ENCODE results near the gene GALNTL6. TPM values are rescaled to one million over a fixed set of nuclear protein-coding genes. Genes with fewer than 3 reads are reported as not detected.

The GALNTL6 gene
- total and polyA plus RNA-seq, 2 donors (not counting 1 experiment from before 2014, with no cell fraction given) = 0.99 to 1.1 TPM

DNA sequence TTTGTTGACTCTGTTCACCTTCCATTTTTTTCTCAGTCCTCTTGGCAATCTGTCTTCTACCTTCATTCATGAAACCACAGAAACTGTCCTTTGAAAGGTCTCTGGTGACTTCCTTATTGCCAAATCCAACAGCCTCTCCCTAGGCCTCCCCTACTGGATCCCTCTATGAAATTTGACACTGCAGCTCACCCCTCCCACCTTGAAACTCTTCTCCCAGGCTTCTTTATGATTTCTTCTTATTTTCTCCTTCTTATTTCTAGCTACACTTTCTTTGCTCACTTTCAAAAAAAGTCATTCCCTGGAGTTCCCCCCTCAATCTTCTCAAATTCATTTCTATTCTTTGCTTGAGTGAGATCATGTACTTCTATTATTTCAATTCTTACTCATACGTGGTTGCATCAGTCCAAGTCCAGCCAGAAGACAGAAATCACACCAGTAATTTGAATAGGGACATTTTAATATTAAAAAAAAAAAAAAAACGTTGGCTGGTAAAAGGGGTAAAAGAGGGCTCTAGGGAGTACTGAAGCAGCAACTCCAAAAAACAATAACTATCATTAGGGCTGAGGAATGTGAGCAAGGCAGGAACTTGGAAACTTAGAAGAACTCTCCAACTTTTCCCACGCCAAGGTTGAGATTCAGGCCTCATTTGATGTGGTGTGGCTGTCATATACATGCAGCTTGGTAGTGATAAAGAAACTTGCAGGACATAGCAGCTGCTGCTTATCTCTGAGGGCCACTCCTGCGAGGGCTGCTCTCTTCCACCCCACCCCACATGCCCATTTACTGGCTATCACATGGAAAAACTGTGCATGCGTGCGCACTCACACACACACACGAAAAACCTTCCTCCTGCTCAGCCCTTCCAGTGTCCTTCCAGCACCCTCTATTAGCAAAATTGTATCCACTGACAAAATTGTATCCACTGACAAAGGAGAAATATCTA is 1185.6 kb downstream of the GALNTL6 start:
- WGBS (ENCODE audit: insufficient coverage) = 96% methylated on average over 4 of the region's 7 CpGs
- Histone ChIP-seq H3K9ac (ENCODE audit: low read length) (no peak overlapping the region), H3K36me3 (replicated peaks in 1 of 2; ENCODE audit: control extremely low read depth in 1 of 2, control insufficient read depth in 1 of 2, extremely low read depth in 1 of 2, insufficient read depth in 2 of 2, low read length in 1 of 2) (no peaks in the 10 kb centered on the region), H3K4me1 (ENCODE audit: control insufficient read depth in 2 of 2, insufficient read depth in 2 of 2, low read length in 2 of 2) (no peaks in the 10 kb centered on the region), H3K27ac (ENCODE audit: low read length in 2 of 2) (no peak overlapping the region), H4K20me1 (ENCODE audit: control insufficient read depth, insufficient read depth, low read length, poor library complexity, severe bottlenecking) (no peaks in the 10 kb centered on the region), H2AFZ (ENCODE audit: insufficient read depth, low read depth, low read length, poor library complexity, severe bottlenecking) (no peak overlapping the region), H3K9me3 (ENCODE audit: control extremely low read depth in 1 of 3, control insufficient read depth in 2 of 3, insufficient read depth in 1 of 3, low read length in 2 of 3) (no peaks in the 10 kb centered on the region), H3K4me3 (ENCODE audit: control extremely low read depth in 1 of 5, extremely low read depth in 1 of 5, insufficient read depth in 1 of 5, low read depth in 2 of 5, low read length in 4 of 5) (no peak overlapping the region), H3K4me2 (replicated peaks; ENCODE audit: low read depth, low read length, poor library complexity, severe bottlenecking) (no peak overlapping the region), H3K27me3 (replicated peaks in 1 of 4; ENCODE audit: control extremely low read depth in 1 of 4, control insufficient read depth in 3 of 4, insufficient read depth in 4 of 4, low read length in 3 of 4) (peaks cover 0 to 3% (median 0%) of the 10 kb centered on the region in 4 experiments), H3K79me2 (ENCODE audit: control insufficient read depth, insufficient read depth, low read length) (no peaks in the 10 kb centered on the region)
- no peak for ATAC-seq (ENCODE audit: low read depth)
- Mint-ChIP-seq H3K27me3 (peaks cover 7% of the 10 kb centered on the region), H3K9me3 (ENCODE audit: insufficient read depth) (no peaks in the 10 kb centered on the region), H3K27ac (no peak overlapping the region), H3K4me3 (no peak overlapping the region), H3K4me1 (no peaks in the 10 kb centered on the region)
- TF ChIP-seq, protein P1, sequence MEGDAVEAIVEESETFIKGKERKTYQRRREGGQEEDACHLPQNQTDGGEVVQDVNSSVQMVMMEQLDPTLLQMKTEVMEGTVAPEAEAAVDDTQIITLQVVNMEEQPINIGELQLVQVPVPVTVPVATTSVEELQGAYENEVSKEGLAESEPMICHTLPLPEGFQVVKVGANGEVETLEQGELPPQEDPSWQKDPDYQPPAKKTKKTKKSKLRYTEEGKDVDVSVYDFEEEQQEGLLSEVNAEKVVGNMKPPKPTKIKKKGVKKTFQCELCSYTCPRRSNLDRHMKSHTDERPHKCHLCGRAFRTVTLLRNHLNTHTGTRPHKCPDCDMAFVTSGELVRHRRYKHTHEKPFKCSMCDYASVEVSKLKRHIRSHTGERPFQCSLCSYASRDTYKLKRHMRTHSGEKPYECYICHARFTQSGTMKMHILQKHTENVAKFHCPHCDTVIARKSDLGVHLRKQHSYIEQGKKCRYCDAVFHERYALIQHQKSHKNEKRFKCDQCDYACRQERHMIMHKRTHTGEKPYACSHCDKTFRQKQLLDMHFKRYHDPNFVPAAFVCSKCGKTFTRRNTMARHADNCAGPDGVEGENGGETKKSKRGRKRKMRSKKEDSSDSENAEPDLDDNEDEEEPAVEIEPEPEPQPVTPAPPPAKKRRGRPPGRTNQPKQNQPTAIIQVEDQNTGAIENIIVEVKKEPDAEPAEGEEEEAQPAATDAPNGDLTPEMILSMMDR (IDR thresholded peaks at IDR 0.05) = no peak
- no peak for TF ChIP-seq EZH2 (IDR thresholded peaks at IDR 0.05; ENCODE audit: borderline replicate concordance, insufficient read depth, low read depth, low read length, poor library complexity, severe bottlenecking)
- no peak for DNase-seq
- ChIA-PET CTCF (no interaction called here), POLR2A (no interaction called here)
- intact Hi-C loops (cut with micrococcal nuclease) = no loop called here

DNA sequence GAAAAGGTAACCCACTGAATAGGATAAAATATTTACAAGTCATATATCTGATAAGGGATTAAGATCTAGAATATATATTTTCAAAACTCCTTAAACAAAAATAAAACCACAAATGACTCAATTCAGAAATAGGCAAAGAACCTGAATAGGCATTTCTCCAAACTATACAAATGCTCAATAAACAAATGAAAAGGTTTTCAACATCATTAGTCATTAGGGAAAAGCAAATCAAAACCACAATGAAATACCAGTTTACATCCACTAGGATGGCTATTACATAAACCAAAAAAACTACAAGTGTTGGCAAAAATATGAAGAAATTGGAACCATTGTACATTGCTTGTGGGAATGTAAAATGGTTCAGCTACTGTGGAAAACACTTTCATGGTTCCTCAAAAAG is 1188.4 kb downstream of the GALNTL6 start:
- Mint-ChIP-seq H3K27me3 (peaks cover 7% of the 10 kb centered on the region), H3K9me3 (ENCODE audit: insufficient read depth) (no peaks in the 10 kb centered on the region), H3K27ac (no peak overlapping the region), H3K4me3 (no peak overlapping the region), H3K4me1 (no peaks in the 10 kb centered on the region)
- TF ChIP-seq, protein P1 (IDR thresholded peaks at IDR 0.05) = no peak
- no peak for TF ChIP-seq EZH2 (IDR thresholded peaks at IDR 0.05; ENCODE audit: borderline replicate concordance, insufficient read depth, low read depth, low read length, poor library complexity, severe bottlenecking)
- POLR2A ChIA-PET = no interaction called here
- H3K27me3 ChIP-seq (replicated peaks in 1 of 4; ENCODE audit: control extremely low read depth in 1 of 4, control insufficient read depth in 3 of 4, insufficient read depth in 4 of 4, low read length in 3 of 4) = peaks cover 0 to 3% (median 0%) of the 10 kb centered on the region in 4 experiments
- no peak overlapping the region for H3K4me2 ChIP-seq (replicated peaks; ENCODE audit: low read depth, low read length, poor library complexity, severe bottlenecking)
- no peak overlapping the region for H3K9ac ChIP-seq (ENCODE audit: low read length)
- CTCF ChIA-PET = no interaction called here
- H3K4me3 ChIP-seq (ENCODE audit: control extremely low read depth in 1 of 5, extremely low read depth in 1 of 5, insufficient read depth in 1 of 5, low read depth in 2 of 5, low read length in 4 of 5) = no peak overlapping the region
- intact Hi-C loops (cut with micrococcal nuclease) = no loop called here
- H2AFZ ChIP-seq (ENCODE audit: insufficient read depth, low read depth, low read length, poor library complexity, severe bottlenecking) = no peak overlapping the region
- ATAC-seq (ENCODE audit: low read depth) = no peak
- no peak for DNase-seq
- H3K36me3 ChIP-seq (replicated peaks in 1 of 2; ENCODE audit: control extremely low read depth in 1 of 2, control insufficient read depth in 1 of 2, extremely low read depth in 1 of 2, insufficient read depth in 2 of 2, low read length in 1 of 2) = no peaks in the 10 kb centered on the region
- no peaks in the 10 kb centered on the region for H3K9me3 ChIP-seq (ENCODE audit: control extremely low read depth in 1 of 3, control insufficient read depth in 2 of 3, insufficient read depth in 1 of 3, low read length in 2 of 3)
- H3K4me1 ChIP-seq (ENCODE audit: control insufficient read depth in 2 of 2, insufficient read depth in 2 of 2, low read length in 2 of 2) = no peaks in the 10 kb centered on the region
- H3K27ac ChIP-seq (ENCODE audit: low read length in 2 of 2) = no peak overlapping the region
- no peaks in the 10 kb centered on the region for H3K79me2 ChIP-seq (ENCODE audit: control insufficient read depth, insufficient read depth, low read length)
- no peaks in the 10 kb centered on the region for H4K20me1 ChIP-seq (ENCODE audit: control insufficient read depth, insufficient read depth, low read length, poor library complexity, severe bottlenecking)
